Endothelial cell (in vitro differentiated cells): ENCODE measurements around the gene DCUN1D2. TPM values are rescaled to one million over a fixed set of nuclear protein-coding genes. Genes with fewer than 3 reads are reported as not detected.
"Not testable (repeated sequence)": the region's sequence is repeated elsewhere in the genome, so short reads cannot be mapped to it uniquely, and the experiment has no call there.

Experiments used
- DNase-seq: peaks from one replicate; pipeline ENCODE4 v3.0.0; 2021; ENCODE audit warnings: low spot score
- H3K27ac Mint-ChIP-seq: one replicate; pipeline ENCODE4 v1.8.0; 2021; ENCODE audit warnings: mixed read lengths, inconsistent platforms; ENCODE audit not compliant: unreplicated experiment
- H3K27me3 Mint-ChIP-seq: one replicate; pipeline ENCODE4 v1.8.0; 2021; ENCODE audit warnings: mild to moderate bottlenecking, moderate library complexity, mixed read lengths, inconsistent platforms; ENCODE audit not compliant: unreplicated experiment
- H3K36me3 Mint-ChIP-seq: one replicate; pipeline ENCODE4 v1.8.0; 2021; ENCODE audit warnings: mild to moderate bottlenecking, low read depth, mixed read lengths, inconsistent platforms; ENCODE audit not compliant: unreplicated experiment
- H3K4me1 Mint-ChIP-seq: one replicate; pipeline ENCODE4 v1.8.0; 2021; ENCODE audit warnings: mild to moderate bottlenecking, mixed read lengths, inconsistent platforms; ENCODE audit not compliant: unreplicated experiment
- H3K4me3 Mint-ChIP-seq: one replicate; pipeline ENCODE4 v1.8.0; 2021; ENCODE audit warnings: mild to moderate bottlenecking, mixed read lengths, inconsistent platforms; ENCODE audit not compliant: unreplicated experiment
- H3K9me3 Mint-ChIP-seq: one replicate; pipeline ENCODE4 v1.8.0; 2021; ENCODE audit warnings: mixed read lengths, inconsistent platforms; ENCODE audit not compliant: unreplicated experiment
- CTCF ChIP-seq: fragments of 200-600 bp; sonication (generic); IDR thresholded peaks from one replicate; pipeline ENCODE4 v1.5.0; 2021; ENCODE audit warnings: antibody characterized with exemption; ENCODE audit not compliant: unreplicated experiment
- total RNA-seq: library from RNA; stranded (reverse); fragmentation: NEBNext Ultra II Directional; extraction: Animal tissue kit (Norgen Biotek cat#: 25700); gene quantifications from one replicate; pipeline ENCODE4 v1.2.1, GENCODE V29; 2021; ENCODE audit not compliant: unreplicated experiment

The DCUN1D2 gene
- total RNA-seq, 1 donor from 2014 or later: 23.9 TPM

GRCh38 chr13:113442354-113442984, 48.0 kb downstream of the DCUN1D2 start:
- Mint-ChIP-seq H3K4me3 (no peak overlapping the region), H3K36me3 (peaks cover 10% of the 10 kb centered on the region), H3K27me3 (peaks cover 3% of the 10 kb centered on the region), H3K9me3 (no peaks in the 10 kb centered on the region), H3K4me1 (no peaks in the 10 kb centered on the region), H3K27ac (no peak overlapping the region)
- no peak for TF ChIP-seq CTCF
- no peak for DNase-seq

DNA sequence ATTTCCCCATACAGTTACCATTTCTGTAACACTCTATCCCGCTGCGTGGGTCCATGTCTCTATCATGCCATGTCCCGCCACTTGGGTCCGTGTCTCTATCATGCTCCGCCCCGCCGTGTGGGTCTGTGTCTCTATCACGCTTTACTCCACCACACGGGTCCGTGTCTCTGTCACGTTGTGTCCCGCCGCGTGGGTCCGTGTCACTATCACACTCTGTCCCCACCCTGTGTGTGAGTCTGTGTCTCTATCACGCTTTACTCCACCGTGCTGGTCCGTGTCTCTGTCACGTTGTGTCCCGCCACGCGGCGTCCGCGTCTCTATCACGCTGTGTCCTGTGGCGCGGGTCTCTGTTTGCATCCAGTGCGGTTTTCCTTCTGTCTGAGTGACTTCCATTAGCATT, 48.9 kb downstream of the DCUN1D2 start:
- Mint-ChIP-seq H3K9me3 (no peaks in the 10 kb centered on the region), H3K36me3 (peaks cover 10% of the 10 kb centered on the region), H3K27me3 (peaks cover 1% of the 10 kb centered on the region), H3K27ac (no peak overlapping the region), H3K4me1 (no peaks in the 10 kb centered on the region), H3K4me3 (no peak overlapping the region)
- no peak for DNase-seq
- TF ChIP-seq CTCF: no peak

- H3K9me3 Mint-ChIP-seq: no peaks in the 10 kb centered on the region
- H3K27ac Mint-ChIP-seq: no peak overlapping the region
- no peaks in the 10 kb centered on the region for H3K4me1 Mint-ChIP-seq
- peaks cover under 1% of the 10 kb centered on the region for H3K27me3 Mint-ChIP-seq
- H3K4me3 Mint-ChIP-seq: no peak overlapping the region
- no peak for DNase-seq
- peaks cover 13% of the 10 kb centered on the region for H3K36me3 Mint-ChIP-seq
- TF ChIP-seq CTCF: no peak
Observed at GRCh38 chr13:113437408-113438010, 53.0 kb downstream of the DCUN1D2 start.

DNA sequence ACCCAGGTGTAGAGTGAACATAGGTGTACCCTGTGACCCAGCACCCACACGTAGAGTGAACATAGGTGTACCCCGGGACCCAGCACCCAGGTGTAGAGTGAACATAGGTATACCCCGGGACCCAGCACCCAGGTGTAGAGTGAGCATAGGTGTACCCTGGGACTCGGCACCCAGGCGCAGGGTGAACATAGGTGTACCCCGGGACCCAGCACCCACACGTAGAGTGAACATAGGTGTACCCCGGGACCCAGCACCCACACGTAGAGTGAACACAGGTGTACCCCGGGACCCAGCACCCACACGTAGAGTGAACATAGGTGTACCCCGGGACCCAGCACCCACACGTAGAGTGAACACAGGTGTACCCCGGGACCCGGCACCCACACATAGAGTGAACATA, 53.6 kb downstream of the DCUN1D2 start:
- DNase-seq, H3K27ac Mint-ChIP-seq, H3K27me3 Mint-ChIP-seq, H3K4me3 Mint-ChIP-seq, H3K4me1 Mint-ChIP-seq, H3K9me3 Mint-ChIP-seq: not testable (repeated sequence)
- H3K36me3 Mint-ChIP-seq: peaks cover 13% of the 10 kb centered on the region

DNA sequence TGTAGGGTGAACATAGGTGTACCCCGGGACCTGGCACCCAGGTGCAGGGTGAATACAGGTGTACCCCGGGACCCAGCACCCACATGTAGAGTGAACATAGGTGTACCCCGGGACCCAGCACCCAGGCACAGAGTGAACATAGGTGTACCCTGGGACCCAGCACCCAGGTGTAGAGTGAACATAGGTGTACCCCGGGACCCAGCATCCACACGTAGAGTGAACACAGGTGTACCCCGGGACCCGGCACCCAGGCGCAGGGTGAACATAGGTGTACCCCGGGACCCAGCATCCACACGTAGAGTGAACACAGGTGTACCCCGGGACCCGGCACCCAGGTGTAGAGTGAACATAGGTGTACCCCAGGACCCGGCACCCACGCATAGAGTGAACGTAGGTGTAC, 54.6 kb downstream of the DCUN1D2 start:
- not testable (repeated sequence) for H3K9me3 Mint-ChIP-seq, H3K36me3 Mint-ChIP-seq, H3K4me3 Mint-ChIP-seq, H3K27ac Mint-ChIP-seq, H3K4me1 Mint-ChIP-seq, DNase-seq, H3K27me3 Mint-ChIP-seq

- H3K36me3 Mint-ChIP-seq: peaks cover 5% of the 10 kb centered on the region
- H3K4me1 Mint-ChIP-seq: no peaks in the 10 kb centered on the region
- no peaks in the 10 kb centered on the region for H3K9me3 Mint-ChIP-seq
- no peak for DNase-seq
- TF ChIP-seq CTCF: no peak
- no peak overlapping the region for H3K4me3 Mint-ChIP-seq
- H3K27me3 Mint-ChIP-seq: peaks cover 1% of the 10 kb centered on the region
- H3K27ac Mint-ChIP-seq: no peak overlapping the region
Observed at GRCh38 chr13:113433391-113433916, 57.1 kb downstream of the DCUN1D2 start.
